Choroid plexus epithelial cell (primary cell): ENCODE results near the gene RAD51B.

Source experiments
- DNase-seq: peaks from one replicate; pipeline ENCODE4 v3.0.0-alpha.2; 2010; ENCODE audit warnings: low read depth
- H3K4me3 ChIP-seq: 2 replicates; pipeline ENCODE4 v1.5.1; 2011; ENCODE audit warnings: low read depth, mild to moderate bottlenecking, control low read depth, low read length, moderate library complexity
- TF ChIP-seq, protein P1 (sequence below): conservative IDR thresholded peaks from 2 replicates; pipeline ENCODE4 v1.5.1; 2011; ENCODE audit warnings: low read depth, mild to moderate bottlenecking, control low read depth, inconsistent platforms, low read length, moderate library complexity

RAD51B gene

DNA sequence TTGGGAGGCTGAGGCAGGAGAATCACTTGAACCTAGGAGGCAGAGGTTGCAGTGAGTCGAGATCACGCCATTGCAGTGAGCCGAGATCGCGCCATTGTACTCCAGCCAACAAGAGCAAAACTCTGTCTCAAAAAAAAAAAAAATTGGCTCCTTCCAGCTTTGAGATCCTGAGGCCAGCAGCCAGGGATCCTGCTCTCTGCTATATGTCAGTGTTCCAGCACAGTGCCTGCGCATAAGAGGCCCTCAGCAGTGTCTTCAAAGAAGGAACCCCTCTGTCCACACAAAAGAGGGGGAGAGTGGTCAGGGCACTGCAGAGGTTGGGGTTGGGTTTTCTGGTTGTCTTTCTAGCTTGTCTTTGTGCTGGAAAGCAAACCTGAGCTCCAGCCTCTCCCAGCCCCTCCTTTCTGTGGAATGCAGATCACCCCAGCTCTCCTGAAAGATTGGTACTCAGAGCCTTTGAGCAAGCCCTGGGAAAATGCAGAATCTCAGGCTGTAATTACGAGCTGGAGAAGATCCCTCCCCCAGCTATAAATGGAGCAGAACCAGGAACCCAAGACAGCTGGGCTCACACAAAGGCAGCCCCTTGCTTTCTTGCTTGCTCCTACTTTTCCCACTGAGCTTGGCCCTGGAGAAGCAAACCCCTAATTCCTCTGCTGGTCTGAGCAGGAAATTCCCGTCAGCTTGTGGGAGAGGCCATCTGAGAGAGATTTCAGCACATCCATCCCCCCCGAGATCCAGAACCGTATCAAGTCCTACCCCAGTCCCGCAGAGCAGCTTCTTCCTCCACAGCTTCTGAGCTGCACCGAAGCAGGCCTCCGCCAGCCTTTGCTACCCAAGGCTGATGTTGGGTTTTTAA is 767.5 kb downstream of the RAD51B start:
- no peak for DNase-seq
- H3K4me3 ChIP-seq: no peak overlapping the region
- TF ChIP-seq, protein P1, sequence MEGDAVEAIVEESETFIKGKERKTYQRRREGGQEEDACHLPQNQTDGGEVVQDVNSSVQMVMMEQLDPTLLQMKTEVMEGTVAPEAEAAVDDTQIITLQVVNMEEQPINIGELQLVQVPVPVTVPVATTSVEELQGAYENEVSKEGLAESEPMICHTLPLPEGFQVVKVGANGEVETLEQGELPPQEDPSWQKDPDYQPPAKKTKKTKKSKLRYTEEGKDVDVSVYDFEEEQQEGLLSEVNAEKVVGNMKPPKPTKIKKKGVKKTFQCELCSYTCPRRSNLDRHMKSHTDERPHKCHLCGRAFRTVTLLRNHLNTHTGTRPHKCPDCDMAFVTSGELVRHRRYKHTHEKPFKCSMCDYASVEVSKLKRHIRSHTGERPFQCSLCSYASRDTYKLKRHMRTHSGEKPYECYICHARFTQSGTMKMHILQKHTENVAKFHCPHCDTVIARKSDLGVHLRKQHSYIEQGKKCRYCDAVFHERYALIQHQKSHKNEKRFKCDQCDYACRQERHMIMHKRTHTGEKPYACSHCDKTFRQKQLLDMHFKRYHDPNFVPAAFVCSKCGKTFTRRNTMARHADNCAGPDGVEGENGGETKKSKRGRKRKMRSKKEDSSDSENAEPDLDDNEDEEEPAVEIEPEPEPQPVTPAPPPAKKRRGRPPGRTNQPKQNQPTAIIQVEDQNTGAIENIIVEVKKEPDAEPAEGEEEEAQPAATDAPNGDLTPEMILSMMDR: no peak

DNA sequence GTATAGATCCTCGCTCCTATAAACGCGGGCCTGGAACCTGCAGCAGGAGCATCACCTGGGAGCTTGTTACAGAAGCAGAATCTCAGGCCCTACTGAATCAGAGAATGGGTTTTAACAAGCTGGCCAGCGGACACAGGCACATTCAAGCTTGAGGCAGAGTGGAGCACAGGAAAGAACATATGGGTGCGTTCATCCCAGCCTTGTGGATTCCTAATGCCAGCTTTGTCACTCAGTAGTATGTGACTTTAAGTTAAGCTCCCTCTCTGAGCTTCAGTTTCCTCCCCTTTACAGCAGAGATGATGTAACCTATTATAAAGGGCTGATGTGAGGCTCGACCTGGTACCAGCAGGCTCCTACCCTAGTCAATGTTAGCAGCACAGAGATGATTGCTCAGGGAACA is 768.4 kb downstream of the RAD51B start:
- TF ChIP-seq, protein P1: no peak
- H3K4me3 ChIP-seq: no peak overlapping the region
- no peak for DNase-seq

DNA sequence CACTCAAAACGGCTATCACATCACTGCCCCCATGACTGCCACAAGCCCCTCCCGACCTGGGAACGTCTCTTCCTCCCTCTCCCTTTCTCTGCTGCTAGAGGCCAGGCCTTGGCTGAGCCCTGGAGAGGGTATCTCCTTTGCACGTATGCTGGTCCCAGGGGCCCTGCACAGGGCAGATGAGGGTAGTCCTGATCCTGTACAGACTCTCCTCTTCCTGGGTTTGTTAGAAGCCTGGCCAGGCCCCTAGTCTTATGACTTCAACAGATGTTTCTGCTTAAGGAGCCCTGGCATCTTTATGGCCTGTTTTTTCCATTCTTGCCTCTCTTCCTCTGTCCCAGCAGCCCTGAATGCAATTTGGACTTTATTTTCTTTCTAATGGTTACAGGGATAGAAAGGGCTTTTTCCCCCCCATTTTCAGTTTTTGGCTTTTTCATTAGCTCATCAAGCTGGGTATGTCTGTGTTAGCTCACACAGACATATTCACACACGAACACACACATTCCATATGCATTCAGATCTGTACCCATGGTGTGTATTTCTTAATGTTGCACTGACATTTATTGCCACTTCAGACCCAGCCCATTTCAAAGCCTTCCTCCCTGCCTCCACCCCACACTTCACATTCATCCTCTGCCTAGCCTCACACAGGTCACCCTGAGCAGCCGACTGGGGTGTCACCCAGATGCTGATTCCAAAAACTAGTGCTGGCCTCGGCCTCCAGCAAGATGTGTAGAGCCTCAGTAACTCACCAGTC is 770.0 kb downstream of the RAD51B start:
- H3K4me3 ChIP-seq: no peak overlapping the region
- TF ChIP-seq, protein P1: no peak
- peak; percentile 85 for DNase-seq

- DNase-seq: no peak
- no peak overlapping the region for H3K4me3 ChIP-seq
- TF ChIP-seq, protein P1: no peak
These were observed 770.6 kb downstream of the RAD51B start for GRCh38 chr14:68590201-68590522.

DNA sequence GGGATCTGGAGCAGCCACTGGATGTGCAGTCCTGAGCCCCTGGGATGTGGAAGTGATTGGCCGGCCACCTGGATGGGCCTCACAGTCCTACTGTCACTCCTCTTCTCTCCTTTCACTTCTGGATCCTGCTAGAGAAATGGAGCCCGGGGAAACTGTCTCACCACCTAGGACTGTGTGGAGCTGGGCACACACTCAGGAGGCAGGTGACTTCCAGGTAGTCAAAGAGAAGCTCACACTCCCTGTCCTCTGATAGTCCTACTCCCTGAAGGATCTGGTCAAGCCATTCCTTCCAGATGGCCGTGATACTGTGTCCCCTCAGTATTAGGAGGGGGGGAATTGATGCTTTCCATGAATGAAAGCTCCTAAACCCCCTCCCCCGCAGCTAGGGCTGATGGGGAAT is 772.2 kb downstream of the RAD51B start:
- H3K4me3 ChIP-seq: no peak overlapping the region
- TF ChIP-seq, protein P1: no peak
- no peak for DNase-seq

GRCh38 chr14:68592948-68593556 is 773.5 kb downstream of the RAD51B start:
- TF ChIP-seq, protein P1: no peak
- DNase-seq: no peak
- no peak overlapping the region for H3K4me3 ChIP-seq
